IMR-90 (cell line): Measurements from ENCODE around the gene RAD51AP1. TPM values are rescaled to one million over a fixed set of nuclear protein-coding genes. Genes with fewer than 3 reads are reported as not detected.

Source experiments
- ATAC-seq: fragments of 200-7000 bp; cut with Tn5 transposase; 2 replicates; pipeline ENCODE4 v1.9.1; 2020; ENCODE audit warnings: low read depth, mild to moderate bottlenecking, moderate library complexity
- BruUV-seq: library from RNA; stranded (reverse); fragments of 400-500 nt; replicated peaks from 2 replicates; lab custom pipeline; 2021; lab: Mats Ljungman, UMichigan
- CTCF ChIA-PET: fragments of 300-600 bp; formaldehyde crosslinking; extraction: SDS; loops from one replicate; lab custom pipeline; 2021; ENCODE audit warnings: antibody characterized with exemption; lab: Yijun Ruan, JAX
- POLR2A ChIA-PET: fragments of 300-600 bp; sonication (Branson Sonifier 250); formaldehyde crosslinking; loops from one replicate; lab custom pipeline; 2022; ENCODE audit warnings: antibody characterized with exemption; ENCODE audit not compliant: unreplicated experiment; lab: Charles Lee
- DNase-seq: peaks from one replicate; pipeline ENCODE4 v3.0.0; 2013
- H2AFZ ChIP-seq: replicated peaks from 2 replicates; pipeline ENCODE3; 2013; ENCODE audit warnings: low read length, mild to moderate bottlenecking; ENCODE audit not compliant: poor library complexity
- H2AK5ac ChIP-seq: 2 replicates; pipeline ENCODE4 v1.6.1; 2013; ENCODE audit warnings: low read depth, low read length, inconsistent platforms
- H2AK9ac ChIP-seq: replicated peaks from 2 replicates; pipeline ENCODE3; 2013; ENCODE audit warnings: mild to moderate bottlenecking, low read depth, low read length, moderate library complexity; ENCODE audit not compliant: poor library complexity
- H2BK120ac ChIP-seq: 2 replicates; pipeline ENCODE4 v1.6.1; 2013; ENCODE audit warnings: low read depth, low read length, inconsistent platforms
- H2BK15ac ChIP-seq: 3 replicates; pipeline ENCODE4 v1.6.1; 2013; ENCODE audit warnings: low read depth, low read length, inconsistent platforms
- H2BK20ac ChIP-seq: 2 replicates; pipeline ENCODE4 v1.6.1; 2013; ENCODE audit warnings: low read depth, mild to moderate bottlenecking, inconsistent platforms, low read length, moderate library complexity
- H2BK5ac ChIP-seq: 2 replicates; pipeline ENCODE4 v1.6.1; 2013; ENCODE audit warnings: mild to moderate bottlenecking, low read depth, low read length, inconsistent platforms; ENCODE audit not compliant: poor library complexity, severe bottlenecking
- H3K14ac ChIP-seq: replicated peaks from 2 replicates; pipeline ENCODE4 v1.6.1; 2013; ENCODE audit warnings: low read depth, low read length, inconsistent platforms
- H3K18ac ChIP-seq: 2 replicates; pipeline ENCODE4 v1.6.1; 2013; ENCODE audit warnings: low read depth, low read length, control low read depth
- H3K23ac ChIP-seq: 2 replicates; pipeline ENCODE4 v1.6.1; 2013; ENCODE audit warnings: low read depth, low read length, inconsistent platforms
- H3K27ac ChIP-seq: 2 replicates; pipeline ENCODE4 v1.5.1; 2013; ENCODE audit warnings: mild to moderate bottlenecking, control low read depth, low read length; ENCODE audit not compliant: insufficient read depth
- H3K27me3 ChIP-seq: 2 replicates; pipeline ENCODE4 v1.6.1; 2013; ENCODE audit warnings: low read length; ENCODE audit not compliant: control insufficient read depth, insufficient read depth
- H3K36me3 ChIP-seq: 2 replicates; pipeline ENCODE4 v1.6.1; 2013; ENCODE audit warnings: low read length, mixed read lengths; ENCODE audit not compliant: control insufficient read depth, insufficient read depth
- H3K4ac ChIP-seq: 2 replicates; pipeline ENCODE4 v1.6.1; 2013; ENCODE audit warnings: low read depth, low read length, inconsistent platforms
- H3K4me1 ChIP-seq: 2 replicates; pipeline ENCODE4 v1.6.1; 2013; ENCODE audit warnings: low read length, mixed read lengths; ENCODE audit not compliant: control insufficient read depth, insufficient read depth
- H3K4me2 ChIP-seq: 2 replicates; pipeline ENCODE4 v1.6.1; 2013; ENCODE audit warnings: low read depth, mild to moderate bottlenecking, control low read depth, low read length, moderate library complexity
- H3K4me3 ChIP-seq: 2 replicates; pipeline ENCODE4 v1.5.1; 2013; ENCODE audit warnings: low read depth, mild to moderate bottlenecking, control low read depth, low read length, moderate library complexity; ENCODE audit not compliant: insufficient read depth
- H3K56ac ChIP-seq: 2 replicates; pipeline ENCODE4 v1.6.1; 2013; ENCODE audit warnings: low read length, inconsistent platforms; ENCODE audit not compliant: insufficient read depth; ENCODE audit errors: extremely low read depth
- H3K79me1 ChIP-seq, 2 experiments: 2 replicates each; pipeline ENCODE4 v1.6.1; 2013; ENCODE audit warnings: low read length in 2 of 2, inconsistent platforms in 1 of 2, low read depth in 1 of 2
- H3K9ac ChIP-seq: 2 replicates; pipeline ENCODE4 v1.6.1; 2013; ENCODE audit warnings: low read depth, low read length, control low read depth
- H3K9me1 ChIP-seq: 2 replicates; pipeline ENCODE4 v1.6.1; 2013; ENCODE audit warnings: low read length, inconsistent platforms; ENCODE audit not compliant: insufficient read depth
- H3K9me3 ChIP-seq: 2 replicates; pipeline ENCODE4 v1.6.1; 2013; ENCODE audit warnings: low read length; ENCODE audit not compliant: control insufficient read depth, insufficient read depth
- H4K20me1 ChIP-seq: 2 replicates; pipeline ENCODE4 v1.6.1; 2013; ENCODE audit warnings: low read length, inconsistent platforms; ENCODE audit not compliant: insufficient read depth
- H4K5ac ChIP-seq: 2 replicates; pipeline ENCODE4 v1.6.1; 2013; ENCODE audit warnings: mild to moderate bottlenecking, low read depth, low read length, control low read depth
- H4K8ac ChIP-seq, 2 experiments: 2 replicates each; pipeline ENCODE4 v1.6.1; 2013; ENCODE audit warnings: low read depth in 2 of 2, low read length in 2 of 2, control low read depth in 1 of 2, inconsistent platforms in 1 of 2
- H4K91ac ChIP-seq: 2 replicates; pipeline ENCODE4 v1.6.1; 2013; ENCODE audit warnings: low read depth, low read length, inconsistent platforms; ENCODE audit not compliant: insufficient read depth
- BHLHE40 ChIP-seq: fragments of 150-350 bp; IDR thresholded peaks from 2 replicates; pipeline ENCODE4 v1.6.1; 2016; ENCODE audit warnings: mild to moderate bottlenecking, low read depth, low read length
- CEBPB ChIP-seq: IDR thresholded peaks from 2 replicates; pipeline ENCODE4 v1.6.1; 2012; ENCODE audit warnings: low read depth, low read length, improper control_type of control experiment
- WGBS, 2 experiments: methylation state at CpG; one replicate each; pipeline versions ENCODE4 v1.1.5 to v1.1.7; 2013; ENCODE audit warnings: missing lambda C conversion rate in 2 of 2; ENCODE audit not compliant: insufficient read length in 1 of 2; ENCODE audit errors: extremely low coverage in 2 of 2; 5-methylcytosine and 5-hydroxymethylcytosine counted together
- dilution Hi-C: fragments of 300-500 bp; cut with HindIII; formaldehyde crosslinking; loops from one replicate; pipeline ENCODE4 v1.14.3; 2018; ENCODE audit warnings: low sequenced_read_pairs; ENCODE audit not compliant: unreplicated experiment
- in situ Hi-C: fragments of 300-500 bp; cut with MboI; formaldehyde crosslinking; loops from 3 replicates; pipeline ENCODE4 v1.14.3; 2019; ENCODE audit warnings: low sequenced_read_pairs, inconsistent platforms, mixed read lengths
- intact Hi-C: fragments of 100-400 bp; cut with micrococcal nuclease; formaldehyde crosslinking; loops from 2 replicates; pipeline ENCODE4 v1.10.0; 2022
- polyA plus RNA-seq, 3 experiments: library from polyadenylated mRNA; depleted of rRNA; stranded (reverse); fragments of >200 nt; gene quantifications; 2 replicates each; pipeline ENCODE4 v1.2.3, GENCODE V29; 2012; ENCODE audit warnings: low replicate concordance in 1 of 3
- total RNA-seq: library from RNA; depleted of rRNA; stranded (reverse); fragments of >200 nt; gene quantifications from 2 replicates; pipeline ENCODE4 v1.2.3, GENCODE V29; 2012

RAD51AP1 gene
- total and polyA plus RNA-seq, 2 of the 4 experiments (the other 2 are of a cell fraction) = 6.5 to 10.2 TPM

- Histone ChIP-seq H3K4me1 (no peaks in the 10 kb centered on the region), H4K20me1 (no peaks in the 10 kb centered on the region), H3K18ac (no peak overlapping the region), H3K4me3 (no peak overlapping the region), H4K5ac (no peak overlapping the region), H3K9me3 (no peaks in the 10 kb centered on the region), H3K27ac (no peak overlapping the region), H2AK5ac (no peak overlapping the region), H3K9me1 (no peaks in the 10 kb centered on the region), H3K27me3 (no peaks in the 10 kb centered on the region), H4K91ac (no peak overlapping the region), H2AK9ac (no peak overlapping the region), H3K79me1 (no peaks in the 10 kb centered on the region), H4K8ac (no peak overlapping the region), H2AFZ (no peak overlapping the region), H3K36me3 (no peaks in the 10 kb centered on the region), H2BK20ac (no peak overlapping the region), H3K4ac (no peak overlapping the region), H2BK5ac (no peak overlapping the region), H3K4me2 (no peak overlapping the region), H2BK120ac (no peak overlapping the region), H2BK15ac (no peak overlapping the region), H3K23ac (no peak overlapping the region), H3K9ac (no peak overlapping the region), H3K56ac (no peak overlapping the region), H3K14ac (no peak overlapping the region)
- no CpG with 5 or more reads among the region's 3 CpGs for WGBS, 2 experiments
- dilution Hi-C loops = no loop called here
- TF ChIP-seq CEBPB = no peak
- no peak for TF ChIP-seq BHLHE40
- in situ Hi-C loops = no loop called here
- no peak for ATAC-seq
- intact Hi-C loops = no loop called here
- DNase-seq = no peak
- POLR2A ChIA-PET = no interaction called here
- BruUV-seq = no TSS peak
- CTCF ChIA-PET = no interaction called here
These were observed 28.6 kb downstream of the RAD51AP1 start for GRCh38 chr12:4567073-4567881.
